Measurements from ENCODE around the gene FGF4.

DNA sequence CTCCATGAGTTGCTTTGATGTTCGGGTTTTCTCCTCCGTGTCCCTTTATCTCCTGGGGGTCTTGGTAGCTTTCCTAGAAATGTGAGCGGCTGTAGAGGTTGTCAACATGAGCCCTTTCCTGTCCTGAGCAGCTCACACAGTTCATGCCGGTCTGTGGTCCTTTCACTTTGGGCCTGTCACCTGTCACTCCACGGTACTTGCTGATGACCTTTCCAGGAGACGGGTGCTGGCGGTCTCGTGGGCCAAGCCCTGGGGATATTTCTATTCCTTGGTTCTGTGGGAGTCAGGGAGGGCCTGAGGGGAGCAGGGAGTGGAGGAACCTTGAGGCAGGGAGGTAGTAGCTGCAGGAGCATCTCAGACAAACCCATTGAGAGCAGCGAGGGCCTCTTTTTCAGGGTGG lies 20.9 kb upstream of the FGF4 start:
- TF ChIP-seq POLR2AphosphoS5 (IDR thresholded peaks at IDR 0.05) (no peak), POLR2A (IDR thresholded peaks at IDR 0.05) (no peak)
- TF ChIP-seq, protein P1, sequence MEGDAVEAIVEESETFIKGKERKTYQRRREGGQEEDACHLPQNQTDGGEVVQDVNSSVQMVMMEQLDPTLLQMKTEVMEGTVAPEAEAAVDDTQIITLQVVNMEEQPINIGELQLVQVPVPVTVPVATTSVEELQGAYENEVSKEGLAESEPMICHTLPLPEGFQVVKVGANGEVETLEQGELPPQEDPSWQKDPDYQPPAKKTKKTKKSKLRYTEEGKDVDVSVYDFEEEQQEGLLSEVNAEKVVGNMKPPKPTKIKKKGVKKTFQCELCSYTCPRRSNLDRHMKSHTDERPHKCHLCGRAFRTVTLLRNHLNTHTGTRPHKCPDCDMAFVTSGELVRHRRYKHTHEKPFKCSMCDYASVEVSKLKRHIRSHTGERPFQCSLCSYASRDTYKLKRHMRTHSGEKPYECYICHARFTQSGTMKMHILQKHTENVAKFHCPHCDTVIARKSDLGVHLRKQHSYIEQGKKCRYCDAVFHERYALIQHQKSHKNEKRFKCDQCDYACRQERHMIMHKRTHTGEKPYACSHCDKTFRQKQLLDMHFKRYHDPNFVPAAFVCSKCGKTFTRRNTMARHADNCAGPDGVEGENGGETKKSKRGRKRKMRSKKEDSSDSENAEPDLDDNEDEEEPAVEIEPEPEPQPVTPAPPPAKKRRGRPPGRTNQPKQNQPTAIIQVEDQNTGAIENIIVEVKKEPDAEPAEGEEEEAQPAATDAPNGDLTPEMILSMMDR (IDR thresholded peaks at IDR 0.05): no peak

Data from transverse colon (tissue), 4 donors.